IMR-90 (cell line): Measurements from ENCODE around the gene ITFG1. TPM values are rescaled to one million over a fixed set of nuclear protein-coding genes. Genes with fewer than 3 reads are reported as not detected.

ENCODE experiments used
- ATAC-seq: fragments of 200-7000 bp; cut with Tn5 transposase; 2 replicates; pipeline ENCODE4 v1.9.1; 2020; ENCODE audit warnings: low read depth, mild to moderate bottlenecking, moderate library complexity
- BruUV-seq: library from RNA; stranded (reverse); fragments of 400-500 nt; replicated peaks from 2 replicates; lab custom pipeline; 2021; lab: Mats Ljungman, UMichigan
- CTCF ChIA-PET: fragments of 300-600 bp; formaldehyde crosslinking; extraction: SDS; loops from one replicate; lab custom pipeline; 2021; ENCODE audit warnings: antibody characterized with exemption; lab: Yijun Ruan, JAX
- POLR2A ChIA-PET: fragments of 300-600 bp; sonication (Branson Sonifier 250); formaldehyde crosslinking; loops from one replicate; lab custom pipeline; 2022; ENCODE audit warnings: antibody characterized with exemption; ENCODE audit not compliant: unreplicated experiment; lab: Charles Lee
- DNase-seq: peaks from one replicate; pipeline ENCODE4 v3.0.0; 2013
- H2AFZ ChIP-seq: replicated peaks from 2 replicates; pipeline ENCODE3; 2013; ENCODE audit warnings: low read length, mild to moderate bottlenecking; ENCODE audit not compliant: poor library complexity
- H2AK5ac ChIP-seq: 2 replicates; pipeline ENCODE4 v1.6.1; 2013; ENCODE audit warnings: low read depth, low read length, inconsistent platforms
- H2AK9ac ChIP-seq: replicated peaks from 2 replicates; pipeline ENCODE3; 2013; ENCODE audit warnings: mild to moderate bottlenecking, low read depth, low read length, moderate library complexity; ENCODE audit not compliant: poor library complexity
- H2BK120ac ChIP-seq: 2 replicates; pipeline ENCODE4 v1.6.1; 2013; ENCODE audit warnings: low read depth, low read length, inconsistent platforms
- H2BK15ac ChIP-seq: 3 replicates; pipeline ENCODE4 v1.6.1; 2013; ENCODE audit warnings: low read depth, low read length, inconsistent platforms
- H2BK20ac ChIP-seq: 2 replicates; pipeline ENCODE4 v1.6.1; 2013; ENCODE audit warnings: low read depth, mild to moderate bottlenecking, inconsistent platforms, low read length, moderate library complexity
- H2BK5ac ChIP-seq: 2 replicates; pipeline ENCODE4 v1.6.1; 2013; ENCODE audit warnings: mild to moderate bottlenecking, low read depth, low read length, inconsistent platforms; ENCODE audit not compliant: poor library complexity, severe bottlenecking
- H3K14ac ChIP-seq: replicated peaks from 2 replicates; pipeline ENCODE4 v1.6.1; 2013; ENCODE audit warnings: low read depth, low read length, inconsistent platforms
- H3K18ac ChIP-seq: 2 replicates; pipeline ENCODE4 v1.6.1; 2013; ENCODE audit warnings: low read depth, low read length, control low read depth
- H3K23ac ChIP-seq: 2 replicates; pipeline ENCODE4 v1.6.1; 2013; ENCODE audit warnings: low read depth, low read length, inconsistent platforms
- H3K27ac ChIP-seq: 2 replicates; pipeline ENCODE4 v1.5.1; 2013; ENCODE audit warnings: mild to moderate bottlenecking, control low read depth, low read length; ENCODE audit not compliant: insufficient read depth
- H3K27me3 ChIP-seq: 2 replicates; pipeline ENCODE4 v1.6.1; 2013; ENCODE audit warnings: low read length; ENCODE audit not compliant: control insufficient read depth, insufficient read depth
- H3K36me3 ChIP-seq: 2 replicates; pipeline ENCODE4 v1.6.1; 2013; ENCODE audit warnings: low read length, mixed read lengths; ENCODE audit not compliant: control insufficient read depth, insufficient read depth
- H3K4ac ChIP-seq: 2 replicates; pipeline ENCODE4 v1.6.1; 2013; ENCODE audit warnings: low read depth, low read length, inconsistent platforms
- H3K4me1 ChIP-seq: 2 replicates; pipeline ENCODE4 v1.6.1; 2013; ENCODE audit warnings: low read length, mixed read lengths; ENCODE audit not compliant: control insufficient read depth, insufficient read depth
- H3K4me2 ChIP-seq: 2 replicates; pipeline ENCODE4 v1.6.1; 2013; ENCODE audit warnings: low read depth, mild to moderate bottlenecking, control low read depth, low read length, moderate library complexity
- H3K4me3 ChIP-seq: 2 replicates; pipeline ENCODE4 v1.5.1; 2013; ENCODE audit warnings: low read depth, mild to moderate bottlenecking, control low read depth, low read length, moderate library complexity; ENCODE audit not compliant: insufficient read depth
- H3K56ac ChIP-seq: 2 replicates; pipeline ENCODE4 v1.6.1; 2013; ENCODE audit warnings: low read length, inconsistent platforms; ENCODE audit not compliant: insufficient read depth; ENCODE audit errors: extremely low read depth
- H3K79me1 ChIP-seq, 2 experiments: 2 replicates each; pipeline ENCODE4 v1.6.1; 2013; ENCODE audit warnings: low read length in 2 of 2, inconsistent platforms in 1 of 2, low read depth in 1 of 2
- H3K9ac ChIP-seq: 2 replicates; pipeline ENCODE4 v1.6.1; 2013; ENCODE audit warnings: low read depth, low read length, control low read depth
- H3K9me1 ChIP-seq: 2 replicates; pipeline ENCODE4 v1.6.1; 2013; ENCODE audit warnings: low read length, inconsistent platforms; ENCODE audit not compliant: insufficient read depth
- H3K9me3 ChIP-seq: 2 replicates; pipeline ENCODE4 v1.6.1; 2013; ENCODE audit warnings: low read length; ENCODE audit not compliant: control insufficient read depth, insufficient read depth
- H4K20me1 ChIP-seq: 2 replicates; pipeline ENCODE4 v1.6.1; 2013; ENCODE audit warnings: low read length, inconsistent platforms; ENCODE audit not compliant: insufficient read depth
- H4K5ac ChIP-seq: 2 replicates; pipeline ENCODE4 v1.6.1; 2013; ENCODE audit warnings: mild to moderate bottlenecking, low read depth, low read length, control low read depth
- H4K8ac ChIP-seq, 2 experiments: 2 replicates each; pipeline ENCODE4 v1.6.1; 2013; ENCODE audit warnings: low read depth in 2 of 2, low read length in 2 of 2, control low read depth in 1 of 2, inconsistent platforms in 1 of 2
- H4K91ac ChIP-seq: 2 replicates; pipeline ENCODE4 v1.6.1; 2013; ENCODE audit warnings: low read depth, low read length, inconsistent platforms; ENCODE audit not compliant: insufficient read depth
- BHLHE40 ChIP-seq: fragments of 150-350 bp; IDR thresholded peaks from 2 replicates; pipeline ENCODE4 v1.6.1; 2016; ENCODE audit warnings: mild to moderate bottlenecking, low read depth, low read length
- CEBPB ChIP-seq: IDR thresholded peaks from 2 replicates; pipeline ENCODE4 v1.6.1; 2012; ENCODE audit warnings: low read depth, low read length, improper control_type of control experiment
- CHD1 ChIP-seq: IDR thresholded peaks from 2 replicates; pipeline ENCODE4 v1.6.1; 2012; ENCODE audit warnings: low read depth, low read length, improper control_type of control experiment
- FOS ChIP-seq: fragments of 150-350 bp; IDR thresholded peaks from 2 replicates; pipeline ENCODE4 v1.6.1; 2016; ENCODE audit warnings: low read depth, low read length
- MAFK ChIP-seq: IDR thresholded peaks from 2 replicates; pipeline ENCODE4 v1.6.1; 2012; ENCODE audit warnings: low read depth, low read length, improper control_type of control experiment
- MAZ ChIP-seq: IDR thresholded peaks from 2 replicates; pipeline ENCODE4 v1.6.1; 2012; ENCODE audit warnings: low read depth, mild to moderate bottlenecking, low read length, improper control_type of control experiment, moderate library complexity, borderline replicate concordance
- MXI1 ChIP-seq: IDR thresholded peaks from 2 replicates; pipeline ENCODE4 v1.6.1; 2012; ENCODE audit warnings: low read depth, mild to moderate bottlenecking, low read length, moderate library complexity, borderline replicate concordance
- NFE2L2 ChIP-seq: fragments of 150-350 bp; IDR thresholded peaks from 2 replicates; pipeline ENCODE4 v1.6.1; 2016; ENCODE audit warnings: low read depth, mild to moderate bottlenecking, low read length
- POLR2A ChIP-seq: IDR thresholded peaks from 2 replicates; pipeline ENCODE4 v1.6.1; 2012; ENCODE audit warnings: mild to moderate bottlenecking, low read depth, low read length
- RFX5 ChIP-seq: IDR thresholded peaks from 2 replicates; pipeline ENCODE4 v1.8.0; 2012; ENCODE audit warnings: low read depth, mild to moderate bottlenecking, low read length, moderate library complexity
- SMC3 ChIP-seq: fragments of 150-350 bp; IDR thresholded peaks from 2 replicates; pipeline ENCODE4 v1.6.1; 2016; ENCODE audit warnings: low read depth, mild to moderate bottlenecking, antibody characterized with exemption, low read length, moderate library complexity
- WGBS, 2 experiments: methylation state at CpG; one replicate each; pipeline versions ENCODE4 v1.1.5 to v1.1.7; 2013; ENCODE audit warnings: missing lambda C conversion rate in 2 of 2; ENCODE audit not compliant: insufficient read length in 1 of 2; ENCODE audit errors: extremely low coverage in 2 of 2; 5-methylcytosine and 5-hydroxymethylcytosine counted together
- dilution Hi-C: fragments of 300-500 bp; cut with HindIII; formaldehyde crosslinking; loops from one replicate; pipeline ENCODE4 v1.14.3; 2018; ENCODE audit warnings: low sequenced_read_pairs; ENCODE audit not compliant: unreplicated experiment
- in situ Hi-C: fragments of 300-500 bp; cut with MboI; formaldehyde crosslinking; loops from 3 replicates; pipeline ENCODE4 v1.14.3; 2019; ENCODE audit warnings: low sequenced_read_pairs, inconsistent platforms, mixed read lengths
- intact Hi-C: fragments of 100-400 bp; cut with micrococcal nuclease; formaldehyde crosslinking; loops from 2 replicates; pipeline ENCODE4 v1.10.0; 2022
- polyA plus RNA-seq, 3 experiments: library from polyadenylated mRNA; depleted of rRNA; stranded (reverse); fragments of >200 nt; gene quantifications; 2 replicates each; pipeline ENCODE4 v1.2.3, GENCODE V29; 2012; ENCODE audit warnings: low replicate concordance in 1 of 3
- total RNA-seq: library from RNA; depleted of rRNA; stranded (reverse); fragments of >200 nt; gene quantifications from 2 replicates; pipeline ENCODE4 v1.2.3, GENCODE V29; 2012
- TF ChIP-seq, protein P1 (sequence below): fragments of 150-350 bp; IDR thresholded peaks from 2 replicates; pipeline ENCODE4 v1.6.1; 2016; ENCODE audit warnings: low read depth, mild to moderate bottlenecking, low read length, moderate library complexity, borderline replicate concordance
- TF ChIP-seq, protein P2 (sequence below): conservative IDR thresholded peaks from 2 replicates; pipeline ENCODE4 v1.5.1; 2012; ENCODE audit warnings: mild to moderate bottlenecking, low read depth, low read length, improper control_type of control experiment
- TF ChIP-seq, protein P3 (sequence below): fragments of 150-350 bp; IDR thresholded peaks from 2 replicates; pipeline ENCODE4 v1.6.1; 2017; ENCODE audit warnings: mild to moderate bottlenecking, antibody characterized with exemption, low read length, low read depth

Gene ITFG1
- total and polyA plus RNA-seq, 2 of the 4 experiments (the other 2 are of a cell fraction), result 54.3 to 60.4 TPM

DNA sequence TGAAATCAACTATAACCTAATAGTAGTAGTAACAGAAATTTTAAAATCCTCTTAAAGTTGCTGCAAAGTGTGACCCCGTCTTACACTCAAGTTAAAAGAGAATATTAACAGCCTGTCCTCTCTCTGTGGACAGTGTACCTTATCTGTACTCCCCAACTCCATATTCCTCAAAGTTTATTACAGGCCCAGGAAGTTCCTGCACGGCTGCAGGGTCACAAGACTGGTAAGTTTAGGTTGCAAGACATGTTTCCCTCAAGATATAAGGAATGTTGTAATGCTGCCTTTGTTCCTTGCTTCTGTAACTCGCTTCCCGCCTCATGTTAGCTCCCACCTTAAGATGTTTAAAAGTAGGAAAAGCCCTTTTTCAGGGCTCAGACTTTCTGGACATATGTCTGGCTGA, 72.2 kb downstream of the ITFG1 start:
- no peak overlapping the region for H4K91ac ChIP-seq
- no CpG with 5 or more reads among the region's 4 CpGs for WGBS, 2 experiments
- in situ Hi-C loops, result no loop called here
- H3K79me1 ChIP-seq, result peaks cover 4 to 9% of the 10 kb centered on the region in 2 experiments; a peak in 2 of 4 replicates
- H3K27ac ChIP-seq, result no peak overlapping the region
- H3K18ac ChIP-seq, result no peak overlapping the region
- TF ChIP-seq MXI1 (no peak), MAFK (no peak), CHD1 (no peak), BHLHE40 (no peak), POLR2A (no peak), NFE2L2 (no peak), SMC3 (no peak), CEBPB (no peak), FOS (no peak), MAZ (no peak), RFX5 (no peak)
- TF ChIP-seq, protein P1, sequence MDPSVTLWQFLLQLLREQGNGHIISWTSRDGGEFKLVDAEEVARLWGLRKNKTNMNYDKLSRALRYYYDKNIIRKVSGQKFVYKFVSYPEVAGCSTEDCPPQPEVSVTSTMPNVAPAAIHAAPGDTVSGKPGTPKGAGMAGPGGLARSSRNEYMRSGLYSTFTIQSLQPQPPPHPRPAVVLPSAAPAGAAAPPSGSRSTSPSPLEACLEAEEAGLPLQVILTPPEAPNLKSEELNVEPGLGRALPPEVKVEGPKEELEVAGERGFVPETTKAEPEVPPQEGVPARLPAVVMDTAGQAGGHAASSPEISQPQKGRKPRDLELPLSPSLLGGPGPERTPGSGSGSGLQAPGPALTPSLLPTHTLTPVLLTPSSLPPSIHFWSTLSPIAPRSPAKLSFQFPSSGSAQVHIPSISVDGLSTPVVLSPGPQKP, result no peak
- TF ChIP-seq, protein P2, sequence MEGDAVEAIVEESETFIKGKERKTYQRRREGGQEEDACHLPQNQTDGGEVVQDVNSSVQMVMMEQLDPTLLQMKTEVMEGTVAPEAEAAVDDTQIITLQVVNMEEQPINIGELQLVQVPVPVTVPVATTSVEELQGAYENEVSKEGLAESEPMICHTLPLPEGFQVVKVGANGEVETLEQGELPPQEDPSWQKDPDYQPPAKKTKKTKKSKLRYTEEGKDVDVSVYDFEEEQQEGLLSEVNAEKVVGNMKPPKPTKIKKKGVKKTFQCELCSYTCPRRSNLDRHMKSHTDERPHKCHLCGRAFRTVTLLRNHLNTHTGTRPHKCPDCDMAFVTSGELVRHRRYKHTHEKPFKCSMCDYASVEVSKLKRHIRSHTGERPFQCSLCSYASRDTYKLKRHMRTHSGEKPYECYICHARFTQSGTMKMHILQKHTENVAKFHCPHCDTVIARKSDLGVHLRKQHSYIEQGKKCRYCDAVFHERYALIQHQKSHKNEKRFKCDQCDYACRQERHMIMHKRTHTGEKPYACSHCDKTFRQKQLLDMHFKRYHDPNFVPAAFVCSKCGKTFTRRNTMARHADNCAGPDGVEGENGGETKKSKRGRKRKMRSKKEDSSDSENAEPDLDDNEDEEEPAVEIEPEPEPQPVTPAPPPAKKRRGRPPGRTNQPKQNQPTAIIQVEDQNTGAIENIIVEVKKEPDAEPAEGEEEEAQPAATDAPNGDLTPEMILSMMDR, result no peak
- TF ChIP-seq, protein P3, sequence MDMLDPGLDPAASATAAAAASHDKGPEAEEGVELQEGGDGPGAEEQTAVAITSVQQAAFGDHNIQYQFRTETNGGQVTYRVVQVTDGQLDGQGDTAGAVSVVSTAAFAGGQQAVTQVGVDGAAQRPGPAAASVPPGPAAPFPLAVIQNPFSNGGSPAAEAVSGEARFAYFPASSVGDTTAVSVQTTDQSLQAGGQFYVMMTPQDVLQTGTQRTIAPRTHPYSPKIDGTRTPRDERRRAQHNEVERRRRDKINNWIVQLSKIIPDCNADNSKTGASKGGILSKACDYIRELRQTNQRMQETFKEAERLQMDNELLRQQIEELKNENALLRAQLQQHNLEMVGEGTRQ, result no peak
- no peaks in the 10 kb centered on the region for H4K20me1 ChIP-seq
- no peak overlapping the region for H2AK5ac ChIP-seq
- no peak overlapping the region for H2BK5ac ChIP-seq
- intact Hi-C loops, result no loop called here
- H3K36me3 ChIP-seq, result no peaks in the 10 kb centered on the region; the same call in 1 of the 2 replicates
- ATAC-seq (no peak), DNase-seq (no peak)
- no peak overlapping the region for H3K23ac ChIP-seq
- H2BK15ac ChIP-seq, result no peak overlapping the region
- H3K27me3 ChIP-seq, result no peaks in the 10 kb centered on the region
- CTCF ChIA-PET, result no interaction called here
- no peak overlapping the region for H3K4me2 ChIP-seq
- H3K14ac ChIP-seq, result no peak overlapping the region
- H2BK20ac ChIP-seq, result no peak overlapping the region
- H3K9me3 ChIP-seq, result no peaks in the 10 kb centered on the region
- no TSS peak for BruUV-seq
- H2AK9ac ChIP-seq, result no peak overlapping the region
- no peak overlapping the region for H4K8ac ChIP-seq
- no peak overlapping the region for H2AFZ ChIP-seq
- POLR2A ChIA-PET, result no interaction called here
- no peak overlapping the region for H3K4ac ChIP-seq
- peaks cover 7% of the 10 kb centered on the region for H3K9me1 ChIP-seq
- dilution Hi-C loops, result no loop called here
- H3K4me3 ChIP-seq, result no peak overlapping the region
- no peak overlapping the region for H3K56ac ChIP-seq
- H4K5ac ChIP-seq, result no peak overlapping the region
- H3K9ac ChIP-seq, result no peak overlapping the region
- no peaks in the 10 kb centered on the region for H3K4me1 ChIP-seq
- H2BK120ac ChIP-seq, result no peak overlapping the region
